ENCODE results near the gene ATRIP.
"Not testable (repeated sequence)": the region's sequence is repeated elsewhere in the genome, so short reads cannot be mapped to it uniquely, and the experiment has no call there.

ATRIP gene

DNA sequence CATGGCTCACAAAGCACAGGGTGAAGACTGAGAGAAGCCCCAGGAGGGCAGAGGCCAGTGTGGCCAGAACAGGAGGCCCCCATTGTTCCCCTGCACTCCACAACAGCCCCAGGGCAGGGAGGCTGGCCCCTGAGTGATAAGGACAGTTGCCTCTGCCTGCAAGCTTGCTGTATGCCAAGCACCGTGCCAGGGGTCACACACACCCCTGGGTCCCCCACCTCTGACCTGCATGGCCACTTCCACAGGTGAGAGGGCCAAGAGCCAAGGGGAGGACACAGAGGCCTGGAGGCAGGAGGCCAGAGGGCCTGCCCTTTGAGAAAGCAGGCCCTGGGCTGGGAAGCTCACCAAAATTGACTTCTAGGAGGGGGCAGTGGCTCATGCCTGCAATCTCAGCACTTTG is 23.7 kb downstream of the ATRIP start:
- ChIA-PET CTCF (interaction anchor here (1.0 to 2.2 kb wide), 4 partner anchors 16 to 89 kb away, joined by 3 to 8 read pairs (median 5); no protein-coding TSS in a partner anchor), POLR2A (no interaction called here)
- TF ChIP-seq, protein P1, sequence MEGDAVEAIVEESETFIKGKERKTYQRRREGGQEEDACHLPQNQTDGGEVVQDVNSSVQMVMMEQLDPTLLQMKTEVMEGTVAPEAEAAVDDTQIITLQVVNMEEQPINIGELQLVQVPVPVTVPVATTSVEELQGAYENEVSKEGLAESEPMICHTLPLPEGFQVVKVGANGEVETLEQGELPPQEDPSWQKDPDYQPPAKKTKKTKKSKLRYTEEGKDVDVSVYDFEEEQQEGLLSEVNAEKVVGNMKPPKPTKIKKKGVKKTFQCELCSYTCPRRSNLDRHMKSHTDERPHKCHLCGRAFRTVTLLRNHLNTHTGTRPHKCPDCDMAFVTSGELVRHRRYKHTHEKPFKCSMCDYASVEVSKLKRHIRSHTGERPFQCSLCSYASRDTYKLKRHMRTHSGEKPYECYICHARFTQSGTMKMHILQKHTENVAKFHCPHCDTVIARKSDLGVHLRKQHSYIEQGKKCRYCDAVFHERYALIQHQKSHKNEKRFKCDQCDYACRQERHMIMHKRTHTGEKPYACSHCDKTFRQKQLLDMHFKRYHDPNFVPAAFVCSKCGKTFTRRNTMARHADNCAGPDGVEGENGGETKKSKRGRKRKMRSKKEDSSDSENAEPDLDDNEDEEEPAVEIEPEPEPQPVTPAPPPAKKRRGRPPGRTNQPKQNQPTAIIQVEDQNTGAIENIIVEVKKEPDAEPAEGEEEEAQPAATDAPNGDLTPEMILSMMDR (IDR thresholded peaks at IDR 0.05; ENCODE audit: insufficient read depth, low read length, missing control alignments): no peak
- DNase-seq (ENCODE audit: low read depth, low spot score): no peak
- no peak overlapping the region for H3K4me3 ChIP-seq (ENCODE audit: low read depth, low read length)

DNA sequence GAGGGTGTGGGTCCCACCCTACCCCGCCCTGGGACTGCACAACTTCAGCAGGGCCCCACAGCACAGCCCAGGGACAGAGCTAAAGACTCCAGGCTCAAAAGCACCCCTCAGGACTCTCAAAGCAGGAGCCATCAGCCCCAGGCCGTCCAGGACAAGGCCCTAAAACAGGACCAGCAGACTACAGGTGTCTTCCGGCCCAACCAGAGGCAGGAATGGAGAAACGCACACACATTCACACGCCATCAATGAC is 26.1 kb downstream of the ATRIP start:
- ChIA-PET CTCF (interaction anchor here (1.0 to 3.9 kb wide), 11 partner anchors 9 to 86 kb away, joined by 3 to 30 read pairs (median 10); no protein-coding TSS in a partner anchor), POLR2A (interaction anchor here (1.3 kb wide), 1 partner anchor 26 kb away, joined by 7 read pairs; the partner anchor contains the start of gene ATRIP)
- peak overlapping the region; percentile 85 for H3K4me3 ChIP-seq (ENCODE audit: low read depth, low read length)
- DNase-seq (ENCODE audit: low read depth, low spot score): no peak
- TF ChIP-seq, protein P1 (IDR thresholded peaks at IDR 0.05; ENCODE audit: insufficient read depth, low read length, missing control alignments): no peak

DNA sequence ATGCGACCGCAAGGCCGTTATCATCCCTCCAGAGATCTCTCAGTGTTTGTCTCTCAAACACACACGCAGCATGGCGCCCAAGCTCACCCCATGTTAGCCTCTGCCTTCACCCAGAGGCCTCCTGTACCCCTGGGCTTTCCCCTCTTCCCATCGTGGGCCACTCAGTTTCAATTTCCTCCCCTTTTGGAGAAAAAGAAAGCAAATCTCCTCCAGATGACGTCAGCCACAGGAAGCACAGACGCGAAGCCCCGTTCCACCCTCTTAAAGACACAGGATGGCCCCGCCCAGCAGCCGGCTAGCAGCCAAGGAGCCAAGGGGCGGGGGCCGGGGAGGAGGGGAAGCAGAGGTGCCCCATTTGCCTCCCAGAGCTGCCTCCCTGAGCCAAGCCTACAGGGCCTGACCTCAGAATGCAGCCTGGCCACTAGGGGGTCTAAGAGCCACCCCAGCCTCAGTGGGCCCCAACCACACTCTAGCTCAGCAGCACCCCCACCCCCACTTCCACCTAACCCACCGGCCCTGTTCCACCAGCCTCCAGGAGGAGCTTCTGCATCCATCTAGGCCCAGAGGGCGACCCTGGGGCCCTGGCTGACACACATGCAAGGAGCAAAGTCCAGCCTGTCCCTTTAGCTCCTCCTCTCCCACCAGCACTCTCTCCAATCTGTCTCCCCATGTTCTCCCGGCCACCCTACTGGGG is 26.5 kb downstream of the ATRIP start:
- ChIA-PET CTCF (interaction anchor here (0.8 to 3.9 kb wide), 16 partner anchors 9 to 162 kb away, joined by 3 to 30 read pairs (median 4); partner anchors contain the start of gene SLC26A6), POLR2A (interaction anchor here (0.5 to 1.1 kb wide), 4 partner anchors 20 to 122 kb away, joined by 3 read pairs; partner anchors contain the start of genes CCDC51 and COL7A1)
- peak overlapping the region; percentile 85 for H3K4me3 ChIP-seq (ENCODE audit: low read depth, low read length)
- TF ChIP-seq, protein P1 (IDR thresholded peaks at IDR 0.05; ENCODE audit: insufficient read depth, low read length, missing control alignments): peak; percentile 46
- DNase-seq (ENCODE audit: low read depth, low spot score): peak; percentile 45

DNA sequence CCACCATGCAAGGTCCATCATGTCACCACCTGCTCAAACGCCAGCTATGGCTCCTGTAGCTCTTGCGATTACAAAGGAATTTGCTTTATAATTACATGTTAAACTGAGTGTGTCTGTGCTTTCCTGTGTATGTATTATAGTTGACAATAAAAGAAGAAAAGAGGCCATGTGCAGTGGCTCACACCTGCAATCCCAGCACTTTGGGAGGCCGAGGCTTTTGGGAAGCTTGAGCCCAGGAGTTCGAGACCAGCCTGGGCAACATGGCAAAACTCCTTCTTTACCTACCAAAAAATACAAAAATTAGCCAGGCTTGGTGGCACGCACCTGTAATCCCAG is 27.0 kb downstream of the ATRIP start:
- CTCF ChIA-PET: interaction anchor here (0.8 to 3.9 kb wide), 16 partner anchors 8 to 162 kb away, joined by 3 to 30 read pairs (median 4); partner anchors contain the start of gene SLC26A6
- no peak for DNase-seq (ENCODE audit: low read depth, low spot score)
- TF ChIP-seq, protein P1 (IDR thresholded peaks at IDR 0.05; ENCODE audit: insufficient read depth, low read length, missing control alignments): no peak
- POLR2A ChIA-PET: interaction anchor here (0.7 to 1.1 kb wide), 3 partner anchors 19 to 122 kb away, joined by 3 read pairs; partner anchors contain the start of gene COL7A1
- no peak overlapping the region for H3K4me3 ChIP-seq (ENCODE audit: low read depth, low read length)

DNA sequence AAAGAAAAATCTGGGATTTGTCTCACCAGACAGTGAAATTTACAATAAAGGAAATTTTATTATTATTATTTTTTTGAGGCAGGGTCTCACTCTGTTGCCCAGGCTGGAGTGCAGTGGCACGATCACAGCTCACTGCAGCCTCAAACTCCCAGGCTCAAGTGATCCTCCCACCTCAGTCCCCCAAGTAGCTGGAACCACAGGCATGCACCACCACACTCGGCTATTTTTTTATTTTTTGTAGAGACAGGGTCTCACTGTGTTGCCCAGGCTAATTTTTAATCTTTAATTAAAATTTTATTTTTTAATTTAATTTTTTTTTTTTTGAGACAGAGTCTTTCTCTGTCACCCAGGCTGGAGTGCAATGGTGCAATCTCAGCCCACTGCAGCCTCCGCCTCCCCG is 27.5 kb downstream of the ATRIP start:
- not testable (repeated sequence) for H3K4me3 ChIP-seq (ENCODE audit: low read depth, low read length); DNase-seq (ENCODE audit: low read depth, low spot score)
- ChIA-PET POLR2A (interaction anchor here (0.7 to 1.1 kb wide), 2 partner anchors 19 to 25 kb away, joined by 3 read pairs; no protein-coding TSS in a partner anchor), CTCF (interaction anchor here (0.8 to 3.9 kb wide), 14 partner anchors 8 to 162 kb away, joined by 3 to 30 read pairs (median 4); partner anchors contain the start of gene SLC26A6)

DNA sequence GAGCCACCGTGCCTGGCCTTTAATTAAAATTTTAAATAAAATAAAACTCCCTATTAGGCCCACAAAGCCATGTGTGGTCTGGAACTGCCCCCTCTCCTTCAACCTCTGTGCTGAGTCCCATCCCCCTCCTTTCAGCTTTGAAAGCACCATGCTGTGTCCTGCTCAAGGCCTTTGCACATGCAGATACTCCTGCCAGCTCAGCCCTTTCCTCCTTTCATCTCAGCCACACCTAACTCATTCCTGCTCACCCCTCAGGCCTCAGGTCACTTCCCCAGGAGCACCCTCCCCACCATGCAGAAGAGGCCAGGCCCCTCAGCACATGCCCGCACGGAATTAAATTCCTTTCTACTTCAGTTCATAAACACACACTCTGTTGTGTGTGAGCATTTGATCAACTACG is 28.1 kb downstream of the ATRIP start:
- TF ChIP-seq, protein P1 (IDR thresholded peaks at IDR 0.05; ENCODE audit: insufficient read depth, low read length, missing control alignments): no peak
- H3K4me3 ChIP-seq (ENCODE audit: low read depth, low read length): no peak overlapping the region
- ChIA-PET POLR2A (no interaction called here), CTCF (interaction anchor here (1.4 to 3.9 kb wide), 3 partner anchors 11 to 74 kb away, joined by 5 to 30 read pairs (median 10); no protein-coding TSS in a partner anchor)
- DNase-seq (ENCODE audit: low read depth, low spot score): no peak
